ENCODE data around the gene TMEM255B.

Gene TMEM255B

DNA sequence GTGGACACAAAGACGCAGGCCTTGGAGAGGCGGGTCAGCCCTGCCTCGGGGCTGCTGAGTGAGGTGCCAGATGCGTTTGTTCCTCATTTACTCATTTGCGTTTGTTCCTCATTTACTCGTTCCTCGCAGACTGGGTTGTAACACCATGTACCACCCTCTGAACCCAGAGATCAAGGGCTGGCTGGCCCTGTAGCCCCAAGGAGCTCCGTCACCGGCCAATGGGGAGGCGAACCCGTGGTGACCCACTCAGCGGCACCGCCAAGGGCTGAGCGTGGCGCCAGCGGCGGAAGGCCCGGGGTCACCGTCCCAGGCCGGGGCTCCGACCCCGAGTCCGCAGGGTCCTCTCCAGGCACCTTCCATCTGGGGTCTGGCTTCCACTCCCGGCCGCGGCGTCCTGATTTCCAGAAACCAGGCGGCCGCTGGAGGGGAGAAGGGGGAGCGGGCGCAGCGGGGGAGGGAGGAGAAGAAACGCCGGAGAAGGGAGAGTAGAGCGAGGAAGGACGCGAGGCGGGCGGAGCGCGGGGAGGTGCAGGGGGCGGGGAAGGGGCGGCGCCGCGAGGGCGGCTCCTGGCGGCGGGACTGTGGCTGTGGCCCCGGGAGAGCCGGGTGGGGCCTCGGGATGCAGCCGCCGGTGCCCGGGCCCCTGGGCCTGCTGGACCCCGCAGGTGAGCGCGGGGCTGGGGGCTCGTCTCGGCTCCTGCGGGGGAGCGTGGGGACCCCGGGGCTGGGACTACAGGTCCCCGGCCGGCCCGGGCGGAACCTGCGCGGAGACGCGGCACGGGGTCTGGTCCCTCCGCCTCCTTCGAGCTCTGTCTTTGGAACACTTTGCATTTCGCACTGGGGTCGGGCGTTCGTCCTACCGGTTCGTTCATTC lies at the start of gene TMEM255B:
TSS of gene TMEM255B (plus strand) at position 576 of the 874 bp plus-strand sequence. CDS start at position 620, 44 bp downstream.
- DNase-seq (ENCODE audit: low read depth in 1 of 2, low spot score in 1 of 2): peak; percentile 50 to 71

DNA sequence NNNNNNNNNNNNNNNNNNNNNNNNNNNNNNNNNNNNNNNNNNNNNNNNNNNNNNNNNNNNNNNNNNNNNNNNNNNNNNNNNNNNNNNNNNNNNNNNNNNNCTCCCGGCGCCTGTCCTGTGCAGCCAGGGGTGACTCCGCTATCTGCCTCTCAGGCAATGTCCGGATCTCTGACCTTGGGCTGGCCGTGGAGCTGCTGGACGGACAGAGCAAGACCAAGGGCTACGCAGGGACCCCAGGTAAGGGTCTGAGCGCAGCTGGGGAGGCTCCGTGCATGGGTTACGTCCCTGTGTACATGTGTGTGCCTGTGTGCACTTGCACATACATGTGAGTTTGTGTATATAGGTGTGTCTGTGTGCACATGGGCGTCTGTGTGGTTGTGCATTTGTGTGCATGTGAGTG lies 36.1 kb upstream of the TMEM255B start:
- DNase-seq (ENCODE audit: low read depth in 1 of 2, low spot score in 1 of 2): no peak

DNA sequence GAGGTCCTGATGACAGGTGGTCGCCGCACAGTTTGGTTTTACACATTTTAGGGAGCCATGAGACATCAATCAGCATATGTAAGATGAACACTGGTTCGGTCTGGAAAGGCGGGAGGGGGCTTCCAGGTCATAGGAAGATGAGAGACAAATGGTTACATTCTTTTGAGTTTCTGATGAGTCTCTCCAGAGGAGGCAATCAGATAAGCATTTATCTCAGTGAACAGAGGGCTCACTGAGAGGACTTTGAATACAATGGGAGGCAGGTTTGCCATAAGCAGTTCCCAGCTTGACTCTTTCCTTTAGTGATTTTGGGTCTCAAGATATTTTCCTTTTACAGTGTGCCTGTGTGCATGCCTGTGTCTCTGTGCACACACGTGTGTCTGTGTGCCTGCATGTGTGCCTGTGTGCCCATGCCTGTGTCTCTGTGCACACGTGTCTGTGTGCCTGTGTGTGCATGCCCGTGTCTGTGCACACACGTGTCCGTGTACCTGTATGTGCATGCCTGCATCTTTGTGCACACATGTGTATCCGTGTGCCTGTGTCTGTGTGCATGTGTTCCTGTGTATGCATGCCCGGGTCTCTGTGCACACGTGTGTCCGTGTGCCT lies 35.5 kb upstream of the TMEM255B start:
- DNase-seq (ENCODE audit: low read depth in 1 of 2, low spot score in 1 of 2): no peak

DNA sequence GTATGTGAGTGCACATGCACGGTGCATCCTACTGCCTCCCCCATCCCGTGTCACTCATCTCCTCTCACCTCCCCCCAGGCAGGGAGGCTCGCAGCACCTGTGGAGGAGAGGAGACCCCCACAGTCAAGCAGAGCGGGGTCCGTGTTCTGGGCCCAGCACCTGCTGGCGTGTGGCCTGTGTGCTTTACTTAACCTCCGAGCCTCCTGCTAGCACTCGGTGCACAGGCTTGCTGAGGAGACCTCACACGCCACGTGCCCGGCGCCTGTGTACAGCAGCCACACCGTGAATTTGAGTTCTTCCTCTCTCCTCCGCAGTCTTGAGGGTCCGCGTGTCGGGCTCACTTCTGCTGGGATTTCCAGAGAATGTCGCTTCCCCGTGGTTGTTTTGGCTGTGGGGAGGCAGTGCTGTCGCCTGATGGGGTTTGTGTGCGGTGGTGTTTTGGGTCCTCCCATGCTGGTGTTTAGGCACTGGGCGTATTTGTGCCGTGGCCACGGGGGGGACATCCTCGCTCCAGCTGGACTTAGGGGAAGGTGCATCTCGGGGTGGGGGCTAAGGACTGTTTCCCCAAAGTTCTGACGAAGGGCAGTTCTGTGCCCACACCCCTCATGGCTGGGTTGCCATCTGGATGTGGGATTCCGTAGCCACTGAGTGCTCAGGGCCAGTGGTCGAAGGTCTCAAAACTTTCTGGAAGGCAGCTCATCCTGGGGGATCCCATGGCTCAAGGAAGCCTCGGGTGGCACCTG lies 34.8 kb upstream of the TMEM255B start:
- DNase-seq (ENCODE audit: low read depth in 1 of 2, low spot score in 1 of 2): no peak

DNA sequence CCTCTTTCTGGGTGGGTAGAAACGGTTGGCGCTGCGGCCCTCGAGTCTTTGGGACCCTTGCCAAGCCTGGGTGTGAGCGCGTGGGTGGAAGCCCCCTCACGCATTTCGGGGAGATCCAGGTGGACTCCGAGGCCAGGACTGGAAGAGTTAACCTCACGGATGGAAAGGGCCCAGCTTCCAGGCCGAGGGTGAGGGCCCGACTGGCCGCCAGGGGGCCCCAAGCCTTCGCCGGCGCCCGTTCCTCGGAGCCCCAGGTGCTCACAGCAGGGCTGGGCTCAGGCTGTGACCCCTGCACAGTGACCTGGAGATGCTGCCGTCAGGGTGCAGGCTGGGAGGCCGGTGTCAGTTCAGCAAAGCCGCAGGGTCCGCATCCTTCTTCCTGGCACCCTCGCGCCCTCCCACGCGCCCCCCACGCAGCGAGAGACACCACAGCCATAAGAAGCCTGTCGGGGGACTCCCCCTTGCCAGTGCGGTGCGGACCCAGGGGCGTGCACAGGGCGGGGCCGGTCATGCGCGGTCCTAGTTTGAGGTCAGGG lies 34.2 kb upstream of the TMEM255B start:
- DNase-seq (ENCODE audit: low read depth in 1 of 2, low spot score in 1 of 2): peak; percentile 80 to 89

DNA sequence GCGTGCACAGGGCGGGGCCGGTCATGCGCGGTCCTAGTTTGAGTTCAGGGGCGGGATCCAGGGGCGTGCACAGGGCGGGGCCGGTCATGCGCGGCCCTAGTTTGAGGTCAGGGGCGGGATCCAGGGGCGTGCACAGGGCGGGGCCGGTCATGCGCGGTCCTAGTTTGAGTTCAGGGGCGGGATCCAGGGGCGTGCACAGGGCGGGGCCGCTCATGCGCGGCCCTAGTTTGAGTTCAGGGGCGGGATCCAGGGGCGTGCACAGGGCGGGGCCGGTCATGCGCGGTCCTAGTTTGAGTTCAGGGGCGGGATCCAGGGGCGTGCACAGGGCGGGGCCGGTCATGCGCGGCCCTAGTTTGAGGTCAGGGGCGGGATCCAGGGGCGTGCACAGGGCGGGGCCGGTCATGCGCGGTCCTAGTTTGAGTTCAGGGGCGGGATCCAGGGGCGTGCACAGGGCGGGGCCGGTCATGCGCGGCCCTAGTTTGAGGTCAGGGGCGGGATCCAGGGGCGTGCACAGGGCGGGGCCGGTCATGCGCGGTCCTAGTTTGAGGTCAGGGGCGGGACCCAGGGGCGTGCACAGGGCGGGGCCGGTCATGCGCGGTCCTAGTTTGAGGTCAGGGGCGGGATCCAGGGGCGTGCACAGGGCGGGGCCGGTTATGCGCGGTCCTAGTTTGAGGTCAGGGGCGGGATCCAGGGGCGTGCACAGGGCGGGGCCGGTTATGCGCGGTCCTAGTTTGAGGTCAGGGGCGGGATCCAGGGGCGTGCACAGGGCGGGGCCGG lies 33.5 kb upstream of the TMEM255B start:
- DNase-seq (ENCODE audit: low read depth in 1 of 2, low spot score in 1 of 2): peak; percentile 41 to 66

DNA sequence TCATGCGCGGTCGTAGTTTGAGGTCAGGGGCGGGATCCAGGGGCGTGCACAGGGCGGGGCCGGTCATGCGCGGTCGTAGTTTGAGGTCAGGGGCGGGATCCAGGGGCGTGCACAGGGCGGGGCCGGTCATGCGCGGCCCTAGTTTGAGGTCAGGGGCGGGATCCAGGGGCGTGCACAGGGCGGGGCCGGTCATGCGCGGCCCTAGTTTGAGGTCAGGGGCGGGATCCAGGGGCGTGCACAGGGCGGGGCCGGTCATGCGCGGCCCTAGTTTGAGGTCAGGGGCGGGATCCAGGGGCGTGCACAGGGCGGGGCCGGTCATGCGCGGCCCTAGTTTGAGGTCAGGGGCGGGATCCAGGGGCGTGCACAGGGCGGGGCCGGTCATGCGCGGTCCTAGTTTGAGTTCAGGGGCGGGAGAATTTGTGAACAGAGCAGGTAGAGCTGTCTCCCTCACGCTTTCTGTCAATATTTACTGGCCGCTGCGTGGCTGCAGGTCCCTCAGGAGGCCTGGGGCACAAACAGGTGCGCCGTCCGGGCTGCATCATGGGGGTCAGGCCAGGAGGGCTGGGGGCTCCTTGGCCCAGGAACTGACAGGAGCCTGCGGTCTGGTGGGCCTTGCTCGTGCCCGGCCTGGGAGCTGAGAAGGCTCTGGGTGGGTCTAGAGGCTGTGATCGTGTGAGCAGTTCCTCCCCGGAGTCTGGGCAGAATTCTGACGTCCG lies 32.8 kb upstream of the TMEM255B start:
- peak in 1 of 2 donors; percentile 25 for DNase-seq (ENCODE audit: low read depth in 1 of 2, low spot score in 1 of 2)

DNA sequence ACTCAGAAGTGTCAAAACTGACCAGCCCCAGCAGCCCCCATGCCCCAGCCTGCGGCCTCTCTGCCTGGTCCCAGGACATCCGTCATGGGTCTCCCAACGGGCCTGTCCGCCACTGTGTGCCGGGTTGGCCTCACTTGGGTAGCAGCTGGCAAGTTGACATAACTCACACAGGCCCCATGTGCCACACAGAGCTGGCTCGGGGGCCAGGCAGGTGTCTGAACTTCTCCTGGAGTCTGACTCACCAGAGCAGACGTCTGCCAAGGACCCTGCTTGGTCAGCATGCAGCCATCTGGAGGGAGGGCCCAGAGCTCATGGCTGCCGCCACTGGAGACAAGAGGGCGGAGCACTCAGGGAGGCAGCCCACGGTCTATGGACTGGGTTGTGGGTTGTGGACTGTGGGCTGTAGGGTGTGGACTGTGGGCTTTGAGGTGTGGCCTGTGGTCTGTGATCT lies 32.0 kb upstream of the TMEM255B start:
- no peak for DNase-seq (ENCODE audit: low read depth in 1 of 2, low spot score in 1 of 2)

DNA sequence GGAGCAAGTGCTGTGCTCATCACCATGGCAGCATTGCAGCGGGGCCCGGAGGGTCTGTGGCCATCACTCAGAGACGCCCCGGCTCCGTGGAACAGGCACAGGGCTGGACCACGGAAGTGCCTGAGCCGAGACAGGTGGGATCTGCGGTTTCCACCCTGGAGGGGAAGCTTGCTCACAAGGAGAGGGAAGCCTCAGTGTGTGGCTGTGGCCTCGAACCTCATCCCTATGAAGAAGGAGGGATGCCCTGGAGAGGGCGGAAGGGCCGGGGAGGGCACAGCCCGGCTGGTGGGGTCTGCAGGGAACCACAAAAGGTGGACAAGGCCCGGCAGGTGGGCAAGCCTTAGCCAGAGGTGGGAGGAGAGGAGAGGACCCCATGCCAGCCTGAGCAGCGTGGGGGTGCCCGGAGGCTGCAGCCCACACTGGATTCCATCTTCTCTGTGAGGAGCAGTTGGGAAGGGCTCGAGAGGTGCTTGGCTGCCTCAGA lies 30.4 kb upstream of the TMEM255B start:
- no peak for DNase-seq (ENCODE audit: low read depth in 1 of 2, low spot score in 1 of 2)

DNA sequence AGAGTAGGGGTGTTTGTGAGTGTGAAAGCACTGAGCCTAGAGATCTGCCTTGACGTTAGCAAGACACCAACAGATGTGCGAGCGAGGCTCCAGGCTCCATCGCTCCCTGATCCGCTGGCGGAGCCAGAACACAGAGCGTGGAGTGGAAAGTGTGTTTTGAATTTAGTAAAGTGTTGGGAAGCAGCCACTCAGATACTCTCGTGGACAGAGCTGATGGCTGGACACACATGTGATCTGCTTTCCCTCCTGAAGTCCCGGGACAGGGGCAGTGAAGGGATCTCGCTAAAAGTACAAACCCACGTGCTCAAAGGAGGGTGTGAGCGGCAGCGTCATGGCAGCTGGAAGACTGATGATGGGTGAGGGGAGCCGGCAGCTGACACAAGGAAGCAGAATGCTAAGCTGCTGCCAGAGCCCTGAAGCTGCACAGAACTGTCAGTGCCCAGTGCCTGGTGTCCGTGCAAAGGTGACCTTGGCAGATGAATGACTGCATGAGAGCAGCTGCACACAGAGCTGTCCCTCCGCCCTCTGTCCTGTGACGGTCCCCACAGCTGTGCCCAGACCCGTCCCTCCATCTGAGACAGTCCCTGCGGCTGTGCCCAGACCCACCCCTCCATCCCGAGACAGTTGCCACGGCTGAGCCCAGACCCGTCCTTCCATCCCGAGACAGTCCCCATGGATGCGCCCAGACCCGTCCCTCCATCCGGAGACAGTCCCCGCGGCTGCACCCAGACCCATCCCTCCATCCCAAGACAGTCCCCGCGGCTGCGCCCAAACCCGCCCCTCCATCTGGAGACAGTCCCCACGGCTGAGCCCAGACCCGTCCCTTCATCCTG lies 29.6 kb upstream of the TMEM255B start:
- no peak for DNase-seq (ENCODE audit: low read depth in 1 of 2, low spot score in 1 of 2)

DNA sequence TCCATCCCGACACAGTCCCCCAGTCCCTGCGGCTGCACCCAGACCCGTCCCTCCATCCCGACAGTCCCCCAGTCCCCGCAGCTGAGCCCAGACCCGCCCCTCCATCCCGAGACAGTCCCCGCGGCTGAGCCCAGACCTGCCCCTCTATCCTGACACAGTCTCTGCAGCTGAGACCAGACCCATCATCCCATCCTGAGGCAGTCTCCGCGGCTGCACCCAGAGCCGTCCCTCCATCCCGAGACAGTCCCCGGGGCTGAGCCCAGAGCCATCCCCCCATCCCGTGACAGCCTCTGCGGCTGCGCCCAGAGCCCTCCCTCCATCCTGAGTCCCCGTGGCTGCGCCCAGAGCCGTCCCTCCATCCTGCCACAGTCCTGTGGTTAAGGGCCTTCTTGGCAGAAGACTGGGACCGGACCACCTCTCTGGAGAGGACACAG lies 28.8 kb upstream of the TMEM255B start:
- DNase-seq (ENCODE audit: low read depth in 1 of 2, low spot score in 1 of 2): no peak

DNA sequence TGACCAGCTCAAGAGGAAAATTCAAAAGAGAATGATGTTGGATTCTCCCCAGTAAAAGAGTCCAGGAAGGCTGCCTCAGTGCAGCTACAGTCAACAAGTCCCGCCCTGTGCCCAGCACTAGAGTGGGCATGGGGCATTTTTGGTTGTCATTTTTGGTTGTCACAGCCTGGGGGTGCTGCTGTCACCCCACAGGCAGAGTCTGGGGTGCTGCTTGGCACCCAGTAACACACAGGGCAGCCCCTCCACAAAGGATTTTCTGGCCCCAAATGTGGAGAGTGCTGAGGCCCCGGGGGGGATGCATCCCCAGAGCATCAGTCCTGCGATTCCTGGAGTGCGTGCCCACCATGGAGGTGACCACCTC lies 28.2 kb upstream of the TMEM255B start:
- no peak for DNase-seq (ENCODE audit: low read depth in 1 of 2, low spot score in 1 of 2)

DNA sequence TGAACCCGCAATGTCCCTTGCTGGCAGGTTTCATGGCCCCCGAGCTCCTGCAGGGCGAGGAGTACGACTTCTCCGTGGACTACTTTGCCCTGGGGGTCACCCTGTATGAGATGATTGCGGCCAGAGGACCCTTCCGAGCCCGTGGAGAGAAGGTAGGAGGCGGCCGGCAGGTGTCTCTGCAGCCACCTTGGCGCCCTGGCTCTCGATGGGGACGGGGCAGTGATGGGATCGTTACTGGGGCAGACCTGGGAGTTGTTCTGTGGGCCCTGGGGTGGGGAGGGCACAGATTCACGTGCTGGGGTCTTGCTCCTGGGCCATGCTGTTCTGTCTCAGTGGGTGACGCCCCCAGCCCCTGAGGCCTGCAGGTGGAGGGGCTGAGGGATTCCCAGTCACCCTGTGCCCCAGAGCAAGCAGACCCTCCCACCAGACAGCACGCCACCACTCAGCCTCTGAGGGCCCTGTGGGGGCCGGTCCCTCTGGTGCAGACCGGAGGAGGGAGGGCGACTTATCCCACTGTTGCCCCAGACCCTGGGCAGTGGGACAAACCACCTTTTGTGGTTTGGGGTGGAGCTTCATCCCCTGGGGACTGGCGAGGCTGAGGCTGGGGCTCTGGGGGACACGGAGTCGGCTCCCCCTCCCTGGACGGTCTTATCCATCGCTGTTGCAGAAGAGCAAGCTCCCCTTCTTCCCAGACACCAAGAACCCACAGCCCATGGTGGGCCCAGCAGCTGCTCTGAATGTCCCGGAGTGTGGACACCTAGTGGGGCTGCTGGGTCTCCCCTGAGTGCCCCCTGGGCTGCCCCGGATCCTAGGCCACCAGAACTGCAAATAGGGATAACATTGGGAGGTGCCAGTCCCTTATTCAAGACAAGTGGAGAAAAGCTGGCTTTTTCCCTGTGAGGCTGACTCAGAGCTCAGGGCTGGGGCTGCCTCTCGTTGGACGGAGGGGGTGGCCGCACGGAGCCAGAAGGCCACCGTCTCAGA lies 27.5 kb upstream of the TMEM255B start:
- no peak for DNase-seq (ENCODE audit: low read depth in 1 of 2, low spot score in 1 of 2)

DNA sequence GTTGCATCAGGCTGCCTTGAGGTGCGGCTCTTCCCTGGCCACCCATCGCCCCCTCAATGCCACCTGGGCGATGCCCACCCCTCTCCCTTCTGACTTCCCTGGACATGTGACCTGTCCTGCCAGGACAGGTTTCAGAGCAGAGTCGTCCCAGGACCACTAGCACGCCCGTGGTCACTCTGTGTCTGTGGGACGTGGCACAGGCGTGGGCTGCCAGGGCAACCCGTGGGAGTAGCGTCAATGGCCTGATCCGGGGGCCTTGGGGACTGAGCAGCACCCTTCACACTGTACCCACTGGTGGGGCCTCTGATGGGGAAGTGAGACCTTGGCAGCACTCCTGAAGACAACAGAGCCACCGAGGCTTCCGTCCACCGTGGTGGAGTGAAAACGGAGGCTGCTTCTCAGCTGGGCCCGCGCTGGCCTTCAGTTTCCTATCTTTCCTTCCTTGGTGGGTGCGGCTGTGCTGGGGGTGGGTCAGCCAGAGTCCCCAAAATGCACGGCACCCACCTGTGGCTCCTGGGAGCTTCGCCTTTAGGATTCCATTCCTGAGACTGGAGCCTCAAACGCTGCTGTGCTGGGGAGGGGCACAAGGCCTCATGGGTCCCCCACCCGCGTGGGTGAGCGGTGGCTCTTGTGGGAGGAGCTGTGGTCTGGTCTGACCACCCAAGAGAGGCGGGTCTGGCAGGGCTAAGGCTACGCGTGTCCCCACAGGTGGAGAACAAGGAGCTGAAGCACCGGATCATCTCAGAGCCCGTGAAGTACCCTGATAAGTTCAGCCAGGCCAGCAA lies 26.7 kb upstream of the TMEM255B start:
- DNase-seq (ENCODE audit: low read depth in 1 of 2, low spot score in 1 of 2): no peak

DNA sequence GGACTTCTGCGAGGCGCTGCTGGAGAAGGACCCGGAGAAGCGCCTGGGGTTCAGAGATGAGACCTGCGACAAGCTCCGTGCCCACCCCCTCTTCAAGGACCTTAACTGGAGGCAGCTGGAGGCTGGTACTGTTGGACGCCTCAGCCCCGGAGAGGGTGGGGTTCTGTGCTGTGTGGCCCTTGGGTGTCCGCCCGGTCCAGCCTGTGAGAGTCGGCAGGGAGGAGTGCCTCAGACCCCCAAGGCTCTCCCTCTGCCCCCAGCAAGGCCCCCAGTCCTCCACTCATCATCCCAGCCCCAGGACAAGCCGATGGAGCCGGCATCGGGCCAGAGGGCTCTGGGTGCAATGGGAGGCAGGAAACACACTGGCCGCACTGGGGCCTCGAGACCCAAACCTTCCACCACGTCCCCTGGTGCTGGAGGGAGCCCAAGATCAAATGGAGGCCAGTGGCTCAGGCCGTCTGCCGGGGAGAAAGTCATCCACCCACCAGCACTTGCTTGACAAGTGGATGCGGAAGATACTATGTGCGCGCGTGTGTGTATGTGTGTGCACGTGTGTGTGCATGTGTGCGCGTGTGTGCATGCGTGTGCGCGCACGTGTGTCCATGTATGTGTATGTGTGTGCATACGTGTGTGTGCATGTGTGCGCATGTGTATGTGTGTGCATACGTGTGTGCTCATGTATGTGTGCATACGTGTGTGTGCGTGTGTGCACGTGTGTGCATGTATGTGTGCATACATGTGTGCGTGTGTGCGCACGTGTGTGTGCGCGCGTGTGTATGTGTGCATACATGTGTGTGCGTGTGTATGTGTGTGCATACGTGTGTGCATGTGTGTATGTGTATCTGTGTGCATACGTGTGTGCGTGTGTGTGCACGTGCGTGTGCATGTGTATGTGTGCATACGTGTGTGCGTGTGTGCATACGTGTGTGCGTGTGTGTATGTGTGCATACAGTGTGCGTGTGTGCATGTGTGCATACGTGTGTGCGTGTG lies 25.8 kb upstream of the TMEM255B start:
- no peak for DNase-seq (ENCODE audit: low read depth in 1 of 2, low spot score in 1 of 2)

Measured in stimulated activated CD4-positive, alpha-beta T cell treated with anti-CD3 and anti-CD28 coated beads, Interleukin-15, amount 100 ng/mL, for 1 hour (primary cell).